ENCODE measurements around the gene SSR2.

SSR2 gene

DNA sequence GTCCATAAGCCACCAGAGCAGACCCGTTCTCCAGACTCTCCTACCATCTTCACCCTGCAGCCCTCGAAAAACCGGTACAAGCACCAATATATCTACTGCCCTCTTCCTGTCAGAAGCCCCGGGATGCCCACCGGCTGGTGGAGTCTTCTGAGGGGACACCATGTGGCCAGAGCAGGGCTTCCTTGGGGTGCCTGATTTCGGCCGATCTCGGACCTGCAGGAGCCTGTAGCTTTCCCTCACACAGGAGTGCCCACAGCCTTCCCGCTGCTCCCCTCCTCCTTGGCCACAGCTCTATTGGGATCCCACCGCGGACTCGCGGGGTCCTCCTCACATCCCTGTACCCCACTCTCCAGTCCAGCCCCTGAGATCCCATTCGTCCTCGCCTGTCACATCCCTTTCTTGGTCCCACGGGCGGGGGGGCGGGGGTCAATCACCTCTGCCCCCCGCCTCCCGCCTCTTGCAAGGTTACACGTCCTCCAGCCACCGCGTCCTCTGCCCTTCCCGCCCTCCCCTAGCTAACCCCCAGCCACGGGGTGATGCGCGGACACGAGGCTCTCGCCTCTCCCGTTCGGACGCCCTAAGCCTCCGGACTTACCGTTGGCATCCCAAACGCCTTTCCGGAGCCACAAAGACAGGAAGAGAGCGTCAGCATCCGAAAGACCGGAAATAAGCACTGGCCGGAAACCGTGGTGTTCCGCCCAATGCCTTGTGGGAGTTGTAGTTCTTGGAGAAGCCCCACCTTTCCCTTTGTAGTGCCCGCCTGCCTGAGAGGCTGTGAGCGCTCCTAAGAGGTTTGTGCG lies at the start of gene SSR2:
Gene SSR2 (minus strand): TSS at position 659 of the 800 bp plus-strand sequence. CDS start 784 bp downstream, outside the sequence.
- DNase-seq = peak; percentile 84 to 88

DNA sequence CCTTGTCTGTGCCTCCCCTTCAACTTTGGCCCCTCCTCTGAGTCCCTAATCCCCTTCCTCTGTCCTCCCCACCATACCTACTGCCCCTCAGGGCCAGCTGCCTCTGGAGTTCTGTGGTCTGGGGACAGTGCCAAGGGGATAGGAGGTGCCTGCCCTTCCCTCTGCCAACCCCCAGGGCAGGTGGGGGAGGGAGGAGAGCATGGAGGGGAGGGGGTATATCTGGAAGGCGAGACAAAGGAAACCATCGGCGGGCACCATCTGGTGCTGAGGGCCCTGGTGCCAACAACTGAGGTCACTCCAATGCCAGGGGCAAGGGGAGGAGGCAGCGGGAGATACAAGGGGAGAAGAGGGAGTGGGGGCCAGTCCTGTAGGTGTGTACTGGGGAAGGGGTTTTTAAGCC lies 49.8 kb upstream of the SSR2 start:
- DNase-seq = no peak

GRCh38 chr1:156069490-156070455 lies 49.0 kb upstream of the SSR2 start:
- DNase-seq = no peak

GRCh38 chr1:156067262-156067661 lies 46.5 kb upstream of the SSR2 start:
- no peak for DNase-seq

GRCh38 chr1:156065871-156066270 lies 45.1 kb upstream of the SSR2 start:
- DNase-seq = no peak

DNA sequence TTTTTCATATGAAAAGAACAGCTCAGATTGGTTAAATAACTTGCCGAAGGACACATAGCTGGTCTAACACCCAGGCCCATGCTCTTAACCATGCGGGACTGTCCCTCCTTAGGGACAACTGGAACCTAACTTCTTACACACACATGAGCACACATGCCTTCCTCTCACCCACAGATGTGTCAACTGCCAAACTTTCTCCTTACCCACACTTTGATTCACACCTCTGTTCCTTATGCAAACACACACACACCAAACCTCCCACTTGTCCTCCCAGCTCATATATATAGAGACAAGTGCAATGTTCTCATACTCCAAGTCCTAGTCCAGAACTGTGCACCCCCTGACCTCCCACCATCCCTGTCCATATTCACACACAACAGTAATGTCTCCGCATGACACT lies 44.5 kb upstream of the SSR2 start:
- DNase-seq = no peak

GRCh38 chr1:156064615-156065014 lies 43.9 kb upstream of the SSR2 start:
- no peak for DNase-seq

- no peak for DNase-seq
Measured at GRCh38 chr1:156063997-156064285, 43.2 kb upstream of the SSR2 start.

DNA sequence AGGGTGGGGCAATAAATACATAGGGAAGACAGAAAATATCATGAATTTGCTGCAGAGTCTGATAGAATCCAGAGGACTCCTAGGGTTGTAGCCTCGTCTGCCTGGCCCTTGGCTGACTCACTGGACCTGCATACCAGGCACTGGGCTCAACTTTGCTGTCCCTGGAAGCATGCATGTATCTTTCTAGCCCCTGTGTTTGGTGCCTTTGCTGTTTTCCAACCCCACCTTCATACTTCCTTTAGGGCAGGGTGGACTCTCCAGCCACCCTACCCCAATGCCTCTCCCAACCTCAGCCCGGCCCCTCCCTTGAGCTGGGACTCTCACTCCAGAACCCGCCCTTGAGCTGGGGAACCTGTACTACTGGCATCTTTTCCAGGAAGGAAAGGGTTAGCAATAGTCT lies 41.4 kb upstream of the SSR2 start:
- DNase-seq = no peak

DNA sequence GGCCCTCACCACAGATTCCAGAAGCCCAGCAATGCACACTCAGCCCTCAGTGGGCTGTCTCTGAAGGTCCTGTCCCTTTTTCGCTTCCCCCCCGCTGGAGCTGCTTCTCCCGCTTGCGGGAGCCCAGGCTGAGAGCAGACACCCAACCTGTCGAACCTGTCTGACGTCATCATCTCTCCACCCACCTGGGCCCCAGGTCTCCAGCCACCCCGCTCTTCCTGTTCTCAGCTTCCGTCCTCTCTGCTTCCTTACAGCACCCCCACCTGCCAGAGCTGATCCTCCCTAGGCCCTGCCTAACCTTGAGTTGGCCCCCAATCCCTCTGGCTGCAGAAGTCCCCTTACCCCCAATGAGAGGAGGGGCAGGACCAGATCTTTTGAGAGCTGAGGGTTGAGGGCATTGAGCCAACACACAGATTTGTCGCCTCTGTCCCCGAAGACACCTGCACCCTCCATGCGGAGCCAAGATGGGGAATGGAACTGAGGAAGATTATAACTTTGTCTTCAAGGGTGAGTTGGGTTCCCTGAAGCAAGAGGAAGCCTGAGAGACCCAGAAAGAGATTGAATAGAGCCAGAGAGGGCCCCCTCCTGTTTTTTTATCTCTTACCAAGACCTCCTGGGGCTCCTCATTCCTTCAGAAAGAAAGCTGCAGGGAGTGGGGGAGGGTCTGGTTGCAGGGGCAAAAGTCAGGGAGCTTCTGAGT lies 40.3 kb upstream of the SSR2 start, which contains the start of gene RAB25:
Gene RAB25 (plus strand): TSS at position 224 of the 700 bp plus-strand sequence. CDS start 241 bp downstream, at position 465.
- DNase-seq = no peak

GRCh38 chr1:156056326-156056849 lies 35.6 kb upstream of the SSR2 start:
- no peak for DNase-seq

DNA sequence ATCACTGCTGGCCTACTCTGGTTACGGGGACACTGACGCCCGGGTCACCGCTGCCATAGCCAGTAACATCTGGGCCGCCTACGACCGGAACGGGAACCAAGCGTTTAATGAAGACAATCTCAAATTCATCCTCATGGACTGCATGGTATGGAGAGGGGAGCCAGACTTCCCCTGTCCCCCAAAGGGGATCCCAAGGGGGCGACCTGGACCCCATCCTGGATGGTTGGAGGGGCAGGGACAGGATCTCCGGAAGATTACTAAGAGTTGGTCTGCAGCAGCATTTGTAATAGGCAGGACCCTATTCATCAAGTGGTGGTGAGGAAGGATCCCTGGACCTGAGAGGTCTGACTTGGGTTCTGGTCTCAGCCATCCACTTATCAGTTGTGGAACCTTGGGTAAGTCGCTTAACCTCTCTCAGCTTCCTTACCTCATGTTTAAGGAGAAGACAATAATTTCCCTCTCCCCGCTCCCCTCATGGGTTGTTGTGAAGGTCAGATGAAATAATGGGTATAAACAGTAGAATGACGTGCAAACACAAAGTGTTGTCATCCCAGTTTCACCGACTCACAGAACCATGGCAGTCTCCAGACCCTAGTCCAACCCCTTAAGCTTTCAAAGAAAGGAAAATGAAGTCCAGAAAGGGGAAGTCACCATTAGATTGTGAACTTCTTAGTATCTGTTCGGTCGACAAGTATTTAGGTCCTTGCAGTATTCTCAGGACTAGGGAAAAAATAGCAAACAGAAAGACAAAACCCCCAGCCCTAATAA lies 34.7 kb upstream of the SSR2 start:
- no peak for DNase-seq

- DNase-seq = peak; percentile 98 to 99
Measured at GRCh38 chr1:156054500-156055280, 33.9 kb upstream of the SSR2 start, which contains the start of gene LAMTOR2. Gene LAMTOR2 (plus strand): TSS chr1:156054782. CDS start chr1:156054890, 108 bp downstream.

- DNase-seq = peak; percentile 88 to 91
Measured at GRCh38 chr1:156053768-156054499, 33.2 kb upstream of the SSR2 start, which contains the start of gene UBQLN4. Gene UBQLN4 (minus strand): TSS chr1:156053798. CDS start chr1:156053701, 97 bp downstream.

- peak in 1 of 2 donors; percentile 44 for DNase-seq
Measured at GRCh38 chr1:156052862-156053767, 32.4 kb upstream of the SSR2 start.

DNA sequence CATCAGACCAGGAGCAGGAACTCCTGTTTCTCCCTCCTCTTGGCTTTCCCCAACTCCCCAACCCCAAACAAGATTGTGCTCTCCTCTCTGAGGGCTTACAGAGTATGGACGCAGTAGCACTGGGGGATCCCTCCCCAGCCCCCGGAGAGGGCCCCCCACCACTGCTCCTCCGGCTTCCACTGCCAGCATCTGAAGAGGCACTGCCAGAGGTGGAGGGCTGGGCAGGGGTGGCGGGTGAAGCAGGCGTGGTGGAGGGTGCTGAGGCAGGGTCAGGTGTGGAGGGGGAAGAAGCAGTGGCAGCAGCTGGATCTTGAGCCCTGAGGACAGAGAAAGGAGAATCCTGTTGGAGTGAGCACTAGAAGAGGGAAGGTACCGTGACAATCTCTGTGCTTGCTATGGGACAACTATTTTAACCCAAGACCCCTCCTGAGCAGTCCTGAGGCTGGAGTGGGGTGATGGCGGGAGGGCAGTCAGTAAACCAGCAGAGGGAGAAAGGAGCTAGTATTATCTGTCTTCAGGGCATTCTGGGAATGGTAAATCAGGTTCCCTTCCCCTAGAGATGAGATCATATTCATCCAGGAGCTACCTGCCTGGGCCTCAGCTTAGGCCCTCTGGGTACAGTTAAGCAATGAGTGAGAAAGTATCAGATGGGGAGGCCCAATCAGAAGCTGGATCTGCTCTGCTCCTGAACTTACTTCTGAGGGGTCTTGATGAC lies 30.4 kb upstream of the SSR2 start:
- no peak for DNase-seq

GRCh38 chr1:156050376-156050775 lies 29.6 kb upstream of the SSR2 start:
- DNase-seq = peak; percentile 23 to 64

DNA sequence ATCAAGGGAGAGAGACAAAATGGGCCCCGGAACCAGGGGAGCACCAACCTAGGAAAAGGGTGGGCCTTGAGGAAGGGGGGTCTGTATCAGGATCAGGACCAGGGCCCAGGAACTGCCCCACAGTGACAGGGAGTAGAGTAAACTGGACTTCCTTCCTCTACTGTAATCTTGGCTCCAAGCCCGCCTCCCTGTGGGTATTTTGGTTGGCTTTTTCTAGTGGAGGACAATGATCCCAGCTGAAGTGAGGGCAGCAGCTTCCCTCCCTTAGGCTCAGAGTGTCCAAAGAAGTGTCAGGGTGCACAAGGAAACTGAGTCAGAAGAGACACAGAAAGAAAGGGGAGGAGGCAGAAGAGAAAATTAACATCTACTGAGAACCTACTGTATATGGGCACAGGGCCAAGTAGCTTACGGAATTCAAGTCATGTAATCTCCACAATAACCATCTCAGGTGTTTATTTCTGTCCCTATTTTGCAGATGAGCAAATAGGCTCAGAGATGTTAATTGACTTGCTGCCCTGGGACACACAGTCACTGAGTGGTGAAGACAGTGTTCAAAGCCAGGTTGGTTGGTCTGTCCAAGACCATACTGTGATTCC lies 28.0 kb upstream of the SSR2 start:
- DNase-seq = no peak

Data from hippocampal formation (tissue), 2 donors.